ENCODE data around the gene FAM193B.
"Not testable (repeated sequence)": the region's sequence is repeated elsewhere in the genome, so short reads cannot be mapped to it uniquely, and the experiment has no call there.

Gene FAM193B

GRCh38 chr5:177578316-177578715, 24.0 kb upstream of the FAM193B start:
- no peak for DNase-seq (ENCODE audit: low spot score)
- no peak for FAIRE-seq

- FAIRE-seq: no peak
- DNase-seq (ENCODE audit: low spot score): no peak
Observed at GRCh38 chr5:177576169-177576568, 21.8 kb upstream of the FAM193B start.

GRCh38 chr5:177575488-177575887, 21.1 kb upstream of the FAM193B start:
- DNase-seq (ENCODE audit: low spot score): no peak
- FAIRE-seq: no peak

- DNase-seq (ENCODE audit: low spot score) (no peak), FAIRE-seq (no peak)
Observed at GRCh38 chr5:177569894-177570293, 15.5 kb upstream of the FAM193B start.

GRCh38 chr5:177568326-177568725, 14.0 kb upstream of the FAM193B start:
- no peak for DNase-seq (ENCODE audit: low spot score)
- FAIRE-seq: no peak

- DNase-seq (ENCODE audit: low spot score) (no peak), FAIRE-seq (no peak)
Observed at GRCh38 chr5:177565046-177565445, 10.7 kb upstream of the FAM193B start.

GRCh38 chr5:177559446-177559941, 5.1 kb upstream of the FAM193B start:
- not testable (repeated sequence) for DNase-seq (ENCODE audit: low spot score); FAIRE-seq

- DNase-seq (ENCODE audit: low spot score) (no peak), FAIRE-seq (no peak)
Observed at GRCh38 chr5:177557796-177558195, 3.4 kb upstream of the FAM193B start.

- FAIRE-seq (no peak), DNase-seq (ENCODE audit: low spot score) (no peak)
Observed at GRCh38 chr5:177557041-177557647, 2.8 kb upstream of the FAM193B start.

- FAIRE-seq: no peak
- DNase-seq (ENCODE audit: low spot score): no peak
Observed at GRCh38 chr5:177555665-177556064, 1.3 kb upstream of the FAM193B start.

- no peak for DNase-seq (ENCODE audit: low spot score)
- no peak for FAIRE-seq
Observed at GRCh38 chr5:177555228-177555627, 865 bp upstream of the FAM193B start.

GRCh38 chr5:177553671-177554429, 513 bp downstream of the FAM193B start:
- FAIRE-seq: no peak
- DNase-seq (ENCODE audit: low spot score): peak; percentile 65

- FAIRE-seq (no peak), DNase-seq (ENCODE audit: low spot score) (peak; percentile 32)
Observed at GRCh38 chr5:177552839-177553455, 1.4 kb downstream of the FAM193B start.

GRCh38 chr5:177550122-177550521, 4.2 kb downstream of the FAM193B start:
- DNase-seq (ENCODE audit: low spot score) (no peak), FAIRE-seq (no peak)

- FAIRE-seq (no peak), DNase-seq (ENCODE audit: low spot score) (no peak)
Observed at GRCh38 chr5:177548495-177548894, 5.9 kb downstream of the FAM193B start.

- no peak for FAIRE-seq
- no peak for DNase-seq (ENCODE audit: low spot score)
Observed at GRCh38 chr5:177547736-177548135, 6.6 kb downstream of the FAM193B start.

GRCh38 chr5:177546258-177546741, 8.1 kb downstream of the FAM193B start:
- DNase-seq (ENCODE audit: low spot score) (no peak), FAIRE-seq (no peak)

GRCh38 chr5:177545487-177546257, 8.7 kb downstream of the FAM193B start:
- no peak for FAIRE-seq

GRCh38 chr5:177542816-177543465, 11.4 kb downstream of the FAM193B start:
- FAIRE-seq (no peak), DNase-seq (ENCODE audit: low spot score) (no peak)

More at GRCh38 chr5:177545487-177546257, 8.7 kb downstream of the FAM193B start:
- DNase-seq (ENCODE audit: low spot score): no peak

- FAIRE-seq (no peak), DNase-seq (ENCODE audit: low spot score) (no peak)
Observed at GRCh38 chr5:177540438-177540837, 13.9 kb downstream of the FAM193B start.

GRCh38 chr5:177539411-177539810, 15.0 kb downstream of the FAM193B start:
- FAIRE-seq: no peak
- DNase-seq (ENCODE audit: low spot score): no peak

Measured in urothelium cell line (cell line).